MM.1S (cell line): ENCODE measurements around the gene SCGB1A1.
A peak's percentile ranks its signal among the peaks of the same experiment; 100 is the strongest.

Experiments used
- DNase-seq: peaks from one replicate; pipeline ENCODE4 v3.0.0-alpha.2; 2015
- H2AFZ ChIP-seq: fragments of 300-600 bp; sonication (generic); 2 replicates; pipeline ENCODE4 v1.6.0; 2016; ENCODE audit warnings: antibody characterized with exemption, low read length
- H3F3A ChIP-seq: fragments of 300-600 bp; sonication (generic); 2 replicates; pipeline ENCODE4 v1.6.1; 2016; ENCODE audit warnings: mild to moderate bottlenecking, antibody characterized with exemption, low read length, moderate library complexity, mixed read lengths; ENCODE audit not compliant: insufficient read depth
- H3K27ac ChIP-seq: fragments of 300-600 bp; sonication (generic); 2 replicates; pipeline ENCODE4 v1.5.1; 2016; ENCODE audit warnings: mild to moderate bottlenecking, low read length
- H3K27me3 ChIP-seq: fragments of 300-600 bp; sonication (generic); replicated peaks from 2 replicates; pipeline ENCODE4 v1.6.0; 2016; ENCODE audit warnings: low read length; ENCODE audit not compliant: insufficient read depth
- H3K36me3 ChIP-seq: fragments of 300-600 bp; sonication (generic); replicated peaks from 2 replicates; pipeline ENCODE4 v1.6.1; 2016; ENCODE audit warnings: mild to moderate bottlenecking, low read length, mixed read lengths; ENCODE audit not compliant: insufficient read depth
- H3K4me1 ChIP-seq: fragments of 300-600 bp; sonication (generic); 2 replicates; pipeline ENCODE4 v1.6.1; 2016; ENCODE audit warnings: low read length, mixed read lengths
- H3K4me2 ChIP-seq: fragments of 300-600 bp; sonication (generic); 2 replicates; pipeline ENCODE4 v1.6.0; 2016; ENCODE audit warnings: low read depth, low read length
- H3K4me3 ChIP-seq: fragments of 300-600 bp; sonication (generic); 2 replicates; pipeline ENCODE4 v1.5.1; 2016; ENCODE audit warnings: low read length, mixed read lengths
- H3K79me2 ChIP-seq: fragments of 300-600 bp; sonication (generic); 2 replicates; pipeline ENCODE4 v1.6.1; 2016; ENCODE audit warnings: mixed run types, low read length, mixed read lengths
- H3K9ac ChIP-seq: fragments of 300-600 bp; sonication (generic); 2 replicates; pipeline ENCODE4 v1.6.1; 2016; ENCODE audit warnings: low read length, mixed read lengths
- H3K9me2 ChIP-seq: fragments of 300-600 bp; sonication (generic); replicated peaks from 2 replicates; pipeline ENCODE4 v1.6.1; 2016; ENCODE audit warnings: mild to moderate bottlenecking, low read length, mixed read lengths; ENCODE audit not compliant: insufficient read depth
- H3K9me3 ChIP-seq: fragments of 300-600 bp; sonication (generic); replicated peaks from 2 replicates; pipeline ENCODE4 v1.6.1; 2016; ENCODE audit warnings: mild to moderate bottlenecking, low read length, mixed read lengths; ENCODE audit not compliant: insufficient read depth
- H4K20me1 ChIP-seq: fragments of 300-600 bp; sonication (generic); 2 replicates; pipeline ENCODE4 v1.6.1; 2016; ENCODE audit warnings: mild to moderate bottlenecking, low read length, moderate library complexity, mixed read lengths; ENCODE audit not compliant: insufficient read depth
- EZH2 ChIP-seq: fragments of 300-600 bp; sonication (generic); optimal IDR thresholded peaks from 2 replicates; pipeline ENCODE3; 2017; ENCODE audit warnings: low read depth, mild to moderate bottlenecking, antibody characterized with exemption, low read length, mixed read lengths
- EZH2phosphoT487 ChIP-seq: fragments of 300-600 bp; sonication (generic); IDR thresholded peaks from 2 replicates; pipeline ENCODE4 v1.6.1; 2018; ENCODE audit warnings: antibody characterized with exemption, low read length
- TF ChIP-seq, protein P1 (sequence below): fragments of 300-600 bp; sonication (generic); IDR thresholded peaks from 2 replicates; pipeline ENCODE4 v1.5.1; 2016; ENCODE audit warnings: antibody characterized with exemption, low read length, mixed read lengths

The SCGB1A1 gene

DNA sequence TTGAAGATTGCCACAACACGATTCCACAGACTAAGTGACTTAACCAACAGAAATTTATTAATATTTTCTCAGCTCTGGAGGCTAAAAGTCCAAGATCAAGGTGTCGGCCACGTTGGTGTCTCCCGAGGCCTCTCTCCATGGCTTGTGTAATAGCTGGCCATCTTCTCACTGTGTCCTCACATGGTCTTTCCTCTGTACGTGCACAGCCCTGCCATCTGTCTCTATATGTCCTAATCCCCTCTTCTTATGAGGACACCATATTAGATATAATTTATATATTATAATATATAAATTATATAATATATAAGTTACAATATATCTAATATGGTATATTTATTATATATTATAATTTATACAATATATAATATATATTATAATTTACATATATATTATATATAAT lies 25.1 kb upstream of the SCGB1A1 start:
- Histone ChIP-seq H3K4me2 (no peak overlapping the region), H3K9ac (no peak overlapping the region), H3K9me2 (no peaks in the 10 kb centered on the region), H4K20me1 (no peaks in the 10 kb centered on the region), H3K36me3 (no peaks in the 10 kb centered on the region), H3K27me3 (no peaks in the 10 kb centered on the region), H3K79me2 (no peaks in the 10 kb centered on the region), H3K27ac (no peak overlapping the region), H3K4me3 (no peak overlapping the region), H3F3A (no peaks in the 10 kb centered on the region; the same call in 1 of the 2 replicates), H3K9me3 (no peaks in the 10 kb centered on the region), H2AFZ (no peak overlapping the region), H3K4me1 (no peaks in the 10 kb centered on the region)
- DNase-seq, result no peak
- TF ChIP-seq, protein P1, sequence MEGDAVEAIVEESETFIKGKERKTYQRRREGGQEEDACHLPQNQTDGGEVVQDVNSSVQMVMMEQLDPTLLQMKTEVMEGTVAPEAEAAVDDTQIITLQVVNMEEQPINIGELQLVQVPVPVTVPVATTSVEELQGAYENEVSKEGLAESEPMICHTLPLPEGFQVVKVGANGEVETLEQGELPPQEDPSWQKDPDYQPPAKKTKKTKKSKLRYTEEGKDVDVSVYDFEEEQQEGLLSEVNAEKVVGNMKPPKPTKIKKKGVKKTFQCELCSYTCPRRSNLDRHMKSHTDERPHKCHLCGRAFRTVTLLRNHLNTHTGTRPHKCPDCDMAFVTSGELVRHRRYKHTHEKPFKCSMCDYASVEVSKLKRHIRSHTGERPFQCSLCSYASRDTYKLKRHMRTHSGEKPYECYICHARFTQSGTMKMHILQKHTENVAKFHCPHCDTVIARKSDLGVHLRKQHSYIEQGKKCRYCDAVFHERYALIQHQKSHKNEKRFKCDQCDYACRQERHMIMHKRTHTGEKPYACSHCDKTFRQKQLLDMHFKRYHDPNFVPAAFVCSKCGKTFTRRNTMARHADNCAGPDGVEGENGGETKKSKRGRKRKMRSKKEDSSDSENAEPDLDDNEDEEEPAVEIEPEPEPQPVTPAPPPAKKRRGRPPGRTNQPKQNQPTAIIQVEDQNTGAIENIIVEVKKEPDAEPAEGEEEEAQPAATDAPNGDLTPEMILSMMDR, result no peak
- TF ChIP-seq EZH2 (no peak), EZH2phosphoT487 (no peak)

DNA sequence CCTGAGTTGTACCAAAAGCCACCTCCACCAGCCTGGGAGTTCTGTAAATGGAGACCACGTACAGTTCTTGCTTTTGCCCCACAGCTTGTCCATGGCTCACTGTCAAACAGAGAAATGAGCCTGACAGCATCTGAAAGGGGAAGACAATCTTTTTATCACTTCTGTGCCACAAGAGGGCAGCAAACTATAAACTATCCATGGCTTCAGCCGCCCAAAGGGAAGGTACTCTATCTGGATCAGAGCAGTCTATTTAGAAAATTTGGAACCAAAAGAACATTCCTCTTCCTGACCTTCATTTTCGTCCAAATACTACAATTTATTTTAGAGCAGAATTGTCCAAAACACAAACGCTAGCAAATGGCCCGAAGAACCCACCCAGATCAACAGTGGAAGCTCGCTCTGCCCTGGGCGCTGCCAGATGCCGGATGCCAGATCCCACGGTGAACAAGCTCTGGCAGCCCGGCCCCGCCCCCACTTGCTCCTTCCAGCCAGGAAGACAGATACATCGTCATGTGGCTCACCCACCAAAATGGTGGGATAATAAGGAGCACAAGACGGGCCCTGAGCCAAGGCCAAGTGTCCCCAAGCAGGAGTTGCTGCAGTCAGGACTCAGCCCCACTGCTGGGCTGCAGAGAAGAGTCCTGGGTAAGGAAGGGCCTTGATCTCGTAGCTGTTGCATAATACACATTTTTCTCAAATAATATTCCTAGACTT lies 23.9 kb upstream of the SCGB1A1 start:
- TF ChIP-seq, protein P1, result peak; percentile 70
- no peak for TF ChIP-seq EZH2
- H3K27me3 ChIP-seq, result no peaks in the 10 kb centered on the region
- no peaks in the 10 kb centered on the region for H4K20me1 ChIP-seq
- no peaks in the 10 kb centered on the region for H3K9me2 ChIP-seq
- H3K27ac ChIP-seq, result no peak overlapping the region
- no peaks in the 10 kb centered on the region for H3K9me3 ChIP-seq
- H3K9ac ChIP-seq, result no peak overlapping the region
- no peaks in the 10 kb centered on the region for H3K4me1 ChIP-seq
- H3K4me3 ChIP-seq, result no peak overlapping the region
- H3F3A ChIP-seq, result no peaks in the 10 kb centered on the region; the same call in 1 of the 2 replicates
- H3K36me3 ChIP-seq, result no peaks in the 10 kb centered on the region
- no peak overlapping the region for H2AFZ ChIP-seq
- peak; percentile 80 for DNase-seq
- no peak overlapping the region for H3K4me2 ChIP-seq
- no peaks in the 10 kb centered on the region for H3K79me2 ChIP-seq

DNA sequence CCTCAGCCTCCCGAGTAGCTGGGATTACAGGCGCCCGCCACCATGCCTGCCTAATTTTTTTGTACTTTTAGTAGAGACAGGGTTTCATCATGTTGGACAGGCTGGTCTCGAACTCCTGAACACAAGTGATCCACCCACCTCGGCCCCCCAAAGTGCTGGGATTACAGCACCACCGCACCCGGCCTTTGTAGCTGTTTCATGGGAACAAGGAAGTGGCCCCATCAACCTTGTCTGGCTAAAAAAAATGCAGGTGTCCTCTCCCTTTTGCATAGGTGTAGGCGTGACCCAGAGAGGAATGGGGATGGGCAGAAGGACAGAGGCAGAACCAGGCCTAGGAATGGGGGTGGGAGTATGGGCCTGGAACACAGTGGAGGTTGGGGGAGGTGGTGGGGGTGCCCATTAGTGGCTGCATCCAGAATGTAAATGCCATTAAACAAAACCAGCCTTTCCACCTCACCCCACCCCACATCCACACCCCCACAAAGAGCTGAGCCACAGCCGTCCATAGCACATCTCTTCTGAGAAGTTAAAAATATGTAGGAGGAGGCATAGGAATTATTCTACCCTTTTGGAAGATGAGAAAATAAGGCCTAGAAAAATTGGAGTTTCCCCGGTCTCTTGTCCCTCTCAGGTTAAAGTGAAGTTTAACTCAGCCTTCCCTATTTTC lies 22.8 kb upstream of the SCGB1A1 start:
- Histone ChIP-seq H3K9ac (no peak overlapping the region), H3K9me3 (no peaks in the 10 kb centered on the region), H4K20me1 (no peaks in the 10 kb centered on the region), H3K4me3 (no peak overlapping the region), H3K79me2 (no peaks in the 10 kb centered on the region), H3K4me2 (no peak overlapping the region), H3K27ac (no peak overlapping the region), H2AFZ (no peak overlapping the region), H3K36me3 (no peaks in the 10 kb centered on the region), H3K4me1 (no peaks in the 10 kb centered on the region), H3F3A (no peaks in the 10 kb centered on the region; the same call in 1 of the 2 replicates), H3K9me2 (no peaks in the 10 kb centered on the region), H3K27me3 (no peaks in the 10 kb centered on the region)
- DNase-seq, result no peak
- TF ChIP-seq, protein P1, result no peak
- no peak for TF ChIP-seq EZH2phosphoT487
- no peak for TF ChIP-seq EZH2
